Osteoblast (primary cell): ENCODE data around the gene CPLX3. TPM values are rescaled to one million over a fixed set of nuclear protein-coding genes. Genes with fewer than 3 reads are reported as not detected.

Experiments used
- DNase-seq: peaks from one replicate; pipeline ENCODE4 v3.0.0; 2011; ENCODE audit warnings: low spot score, mixed read lengths; ENCODE audit not compliant: insufficient read length; ENCODE audit errors: missing footprints
- H2AFZ ChIP-seq: 2 replicates; pipeline ENCODE4 v1.6.0; 2011; ENCODE audit warnings: mild to moderate bottlenecking, low read length
- H3K27ac ChIP-seq: 2 replicates; pipeline ENCODE4 v1.5.1; 2011; ENCODE audit warnings: mild to moderate bottlenecking, low read depth, low read length, moderate library complexity
- H3K27me3 ChIP-seq: 2 replicates; pipeline ENCODE4 v1.6.0; 2012; ENCODE audit warnings: mild to moderate bottlenecking, control low read depth, inconsistent platforms, low read length, moderate library complexity; ENCODE audit not compliant: insufficient read depth
- H3K36me3 ChIP-seq: 2 replicates; pipeline ENCODE4 v1.5.1; 2011; ENCODE audit warnings: mild to moderate bottlenecking, low read length, control low read depth, moderate library complexity; ENCODE audit not compliant: insufficient read depth
- H3K4me1 ChIP-seq: 2 replicates; pipeline ENCODE4 v1.5.1; 2011; ENCODE audit warnings: mild to moderate bottlenecking, low read length, control low read depth, moderate library complexity; ENCODE audit not compliant: insufficient read depth
- H3K4me2 ChIP-seq: 2 replicates; pipeline ENCODE4 v1.6.0; 2011; ENCODE audit warnings: mild to moderate bottlenecking, low read length; ENCODE audit not compliant: insufficient read depth
- H3K4me3 ChIP-seq: fragments of 200-600 bp; sonication (generic); 3 replicates; pipeline ENCODE4 v1.5.1; 2012; ENCODE audit warnings: mild to moderate bottlenecking, low read length, inconsistent platforms; ENCODE audit not compliant: insufficient read depth
- H3K79me2 ChIP-seq: 2 replicates; pipeline ENCODE4 v1.6.0; 2012; ENCODE audit warnings: mild to moderate bottlenecking, low read length, control low read depth, inconsistent platforms; ENCODE audit not compliant: insufficient read depth
- H3K9me3 ChIP-seq: 2 replicates; pipeline ENCODE4 v1.5.1; 2011; ENCODE audit warnings: low read depth, low read length, control low read depth
- H4K20me1 ChIP-seq: 2 replicates; pipeline ENCODE4 v1.6.0; 2012; ENCODE audit warnings: mild to moderate bottlenecking, low read length, control low read depth; ENCODE audit not compliant: insufficient read depth
- CTCF ChIP-seq: IDR thresholded peaks from 2 replicates; pipeline ENCODE4 v1.5.1; 2011; ENCODE audit warnings: mild to moderate bottlenecking, low read depth, low read length, moderate library complexity; ENCODE audit errors: extremely low read depth
- total RNA-seq: library from RNA; depleted of rRNA; stranded (reverse); fragments of >200 nt; gene quantifications from 2 replicates; pipeline ENCODE4 v1.2.3, GENCODE V29; 2012

The CPLX3 gene
- total RNA-seq, 1 donor: not detected

DNA sequence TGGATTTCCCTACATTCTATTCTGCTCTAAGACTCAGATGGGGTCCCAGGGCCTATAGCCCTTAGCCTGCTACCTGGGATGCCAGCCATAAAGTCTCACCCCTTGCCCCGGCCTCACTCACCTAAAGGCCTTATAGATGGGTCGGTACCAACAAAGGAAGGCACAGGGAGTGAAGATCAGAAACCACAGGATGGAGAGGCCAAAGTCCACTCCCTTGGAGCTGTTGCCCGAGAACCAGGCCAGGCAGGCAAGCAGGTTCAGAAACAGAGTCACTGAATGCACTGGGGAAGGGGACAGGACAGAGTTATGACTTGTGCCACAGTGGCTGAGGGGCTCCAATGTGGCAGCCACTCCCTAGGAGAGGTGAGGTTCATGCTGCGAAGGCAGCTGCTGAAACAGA, 24.0 kb downstream of the CPLX3 start:
- Histone ChIP-seq H3K4me3 (no peak overlapping the region), H3K4me1 (no peaks in the 10 kb centered on the region), H3K4me2 (no peak overlapping the region), H4K20me1 (peaks cover 3% of the 10 kb centered on the region), H3K79me2 (peaks cover 10% of the 10 kb centered on the region), H3K27me3 (no peaks in the 10 kb centered on the region), H2AFZ (no peak overlapping the region), H3K27ac (no peak overlapping the region), H3K9me3 (no peaks in the 10 kb centered on the region), H3K36me3 (peaks cover 58% of the 10 kb centered on the region)
- DNase-seq: no peak
- TF ChIP-seq CTCF: no peak

DNA sequence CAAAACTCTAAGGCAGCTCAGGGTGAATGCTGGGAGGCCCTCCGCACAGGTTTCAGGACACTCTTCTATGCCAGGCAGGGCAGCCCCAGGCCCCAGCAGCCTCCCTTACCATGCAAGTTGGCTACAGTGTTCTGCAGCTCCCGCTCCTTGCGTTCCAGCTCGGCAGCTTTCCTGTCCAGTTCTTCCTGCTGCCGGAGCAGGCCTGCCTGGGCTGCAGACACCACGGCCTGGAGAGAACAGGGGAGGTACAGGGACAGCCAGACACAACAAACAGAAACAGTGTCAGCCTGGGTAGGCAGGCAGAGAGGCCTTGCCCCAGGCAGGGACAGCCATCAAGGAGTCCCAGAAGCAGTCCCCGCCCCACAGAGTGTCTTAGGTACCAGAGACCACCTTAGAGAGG, 25.5 kb downstream of the CPLX3 start:
- H3K79me2 ChIP-seq: peaks cover 21% of the 10 kb centered on the region
- no peak for TF ChIP-seq CTCF

DNA sequence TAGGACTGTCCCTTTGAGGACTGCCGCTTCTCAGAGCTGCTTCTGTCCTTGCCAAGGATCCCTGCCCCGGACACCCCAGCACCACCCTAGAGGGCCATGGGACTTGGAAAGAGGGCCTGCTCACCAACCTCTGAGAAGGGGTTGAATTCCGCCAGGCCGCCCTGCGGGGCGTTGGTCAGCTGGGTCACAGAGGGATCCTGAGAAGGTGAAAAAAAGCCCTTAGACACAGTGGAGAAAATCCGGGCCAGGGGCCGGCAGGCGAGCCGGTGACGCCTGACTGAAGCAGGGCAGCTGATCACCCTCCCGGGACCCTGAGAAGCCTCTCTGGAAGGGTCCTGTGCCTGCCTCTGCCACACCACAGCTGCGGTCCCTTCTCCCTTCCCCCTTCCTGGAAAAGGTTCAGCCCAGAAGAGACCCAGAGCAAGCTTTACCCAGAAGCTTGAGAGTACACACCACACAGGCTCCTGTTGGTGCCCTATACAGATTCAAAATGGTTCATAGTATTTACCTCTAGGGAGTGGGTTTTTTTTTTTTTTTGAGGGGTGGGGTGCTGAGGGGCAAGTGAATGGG, 28.1 kb downstream of the CPLX3 start:
- Histone ChIP-seq H2AFZ (no peak overlapping the region), H3K36me3 (peaks cover 40% of the 10 kb centered on the region)
- TF ChIP-seq CTCF: no peak

More for the DNA sequence above, 25.5 kb downstream of the CPLX3 start:
- Histone ChIP-seq H3K27ac (no peak overlapping the region), H3K4me3 (no peak overlapping the region), H3K36me3 (peaks cover 58% of the 10 kb centered on the region), H4K20me1 (peaks cover 9% of the 10 kb centered on the region), H2AFZ (no peak overlapping the region), H3K9me3 (no peaks in the 10 kb centered on the region), H3K27me3 (no peaks in the 10 kb centered on the region), H3K4me1 (no peaks in the 10 kb centered on the region), H3K4me2 (no peak overlapping the region)
- peak; percentile 25 for DNase-seq

GRCh38 chr15:74855857-74856256, 29.4 kb downstream of the CPLX3 start:
- Histone ChIP-seq H3K27me3 (no peaks in the 10 kb centered on the region), H3K4me2 (no peak overlapping the region), H2AFZ (no peak overlapping the region), H3K27ac (no peak overlapping the region), H3K79me2 (peaks cover 46% of the 10 kb centered on the region), H3K9me3 (no peaks in the 10 kb centered on the region), H3K4me1 (no peaks in the 10 kb centered on the region), H4K20me1 (peaks cover 19% of the 10 kb centered on the region), H3K36me3 (peaks cover 29% of the 10 kb centered on the region), H3K4me3 (no peak overlapping the region)
- DNase-seq: no peak
- TF ChIP-seq CTCF: no peak

More for the DNA sequence above, 28.1 kb downstream of the CPLX3 start:
- no peak overlapping the region for H3K4me2 ChIP-seq
- peaks cover 43% of the 10 kb centered on the region for H3K79me2 ChIP-seq
- no peaks in the 10 kb centered on the region for H3K4me1 ChIP-seq
- H3K4me3 ChIP-seq: no peak overlapping the region
- no peaks in the 10 kb centered on the region for H3K27me3 ChIP-seq
- H3K9me3 ChIP-seq: no peaks in the 10 kb centered on the region
- no peak for DNase-seq
- H4K20me1 ChIP-seq: peaks cover 14% of the 10 kb centered on the region
- no peak overlapping the region for H3K27ac ChIP-seq
